ENCODE results near the gene ATP6V1C2.

Gene ATP6V1C2, protein sequence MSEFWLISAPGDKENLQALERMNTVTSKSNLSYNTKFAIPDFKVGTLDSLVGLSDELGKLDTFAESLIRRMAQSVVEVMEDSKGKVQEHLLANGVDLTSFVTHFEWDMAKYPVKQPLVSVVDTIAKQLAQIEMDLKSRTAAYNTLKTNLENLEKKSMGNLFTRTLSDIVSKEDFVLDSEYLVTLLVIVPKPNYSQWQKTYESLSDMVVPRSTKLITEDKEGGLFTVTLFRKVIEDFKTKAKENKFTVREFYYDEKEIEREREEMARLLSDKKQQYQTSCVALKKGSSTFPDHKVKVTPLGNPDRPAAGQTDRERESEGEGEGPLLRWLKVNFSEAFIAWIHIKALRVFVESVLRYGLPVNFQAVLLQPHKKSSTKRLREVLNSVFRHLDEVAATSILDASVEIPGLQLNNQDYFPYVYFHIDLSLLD

DNA sequence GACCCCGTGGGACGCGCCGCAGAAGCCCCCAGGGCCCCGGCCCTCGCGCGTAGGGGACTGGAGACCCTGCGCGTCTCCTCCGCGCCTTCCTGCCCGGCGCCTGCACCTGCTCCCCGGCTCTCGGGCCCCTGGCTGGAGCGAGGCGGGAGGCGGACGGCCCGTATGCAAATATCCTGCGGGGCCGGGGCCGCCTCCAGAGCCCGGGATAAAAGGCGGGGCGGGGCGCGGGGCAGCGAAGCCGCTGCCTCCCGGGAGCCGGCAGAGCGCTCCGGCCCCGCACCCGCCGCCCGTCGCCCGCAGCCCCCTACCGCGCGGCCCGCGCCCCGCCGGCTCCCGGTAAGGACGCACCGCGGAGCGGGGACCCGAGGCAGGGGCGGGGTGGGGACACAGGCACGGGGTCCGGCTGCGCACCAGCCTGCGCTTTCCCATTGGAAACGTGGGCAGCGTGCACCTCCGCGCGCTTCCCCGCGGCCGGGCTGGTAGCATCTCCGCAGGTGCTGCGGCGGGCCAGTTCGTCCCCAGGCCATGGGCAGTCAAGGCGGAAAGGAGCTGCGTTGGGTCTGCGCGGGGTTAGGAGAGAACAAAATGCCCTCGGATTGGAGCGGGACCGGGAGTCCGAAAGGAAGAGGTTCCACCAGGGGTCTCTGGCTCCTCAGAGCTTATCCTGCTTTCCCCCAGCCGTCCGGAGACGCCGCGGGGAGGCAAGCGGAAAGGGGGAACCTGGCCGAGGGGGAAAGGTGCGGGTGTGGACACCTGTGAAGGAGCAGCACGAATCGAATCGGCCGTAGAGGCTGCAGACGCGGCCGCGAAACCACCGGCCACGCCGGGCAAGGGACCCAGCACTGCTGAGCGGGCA is at the start of gene ATP6V1C2:
Gene ATP6V1C2 (plus strand): TSS at position 235 of the 856 bp plus-strand sequence. CDS start 1,220 bp downstream, outside the sequence.
- DNase-seq: no peak

DNA sequence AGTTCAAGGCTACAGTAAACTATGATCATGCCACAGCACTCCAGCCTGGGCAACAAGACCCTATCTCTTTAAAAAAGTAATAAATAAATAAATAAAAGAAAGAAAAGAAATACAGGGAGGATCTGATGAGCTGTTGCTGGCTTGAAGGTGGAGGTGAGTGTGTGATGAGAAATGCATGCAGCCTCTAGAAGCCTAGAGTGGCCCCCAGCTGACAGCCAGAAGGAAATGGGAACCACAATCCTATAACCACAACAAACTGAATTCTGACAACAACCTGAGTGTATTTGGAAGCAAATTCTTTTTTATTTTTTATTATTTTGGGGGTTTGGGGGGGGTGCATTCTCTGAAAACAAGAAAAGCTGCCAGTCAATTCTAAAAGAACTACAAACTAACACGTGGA is 46.3 kb upstream of the ATP6V1C2 start:
- no peak for DNase-seq

DNA sequence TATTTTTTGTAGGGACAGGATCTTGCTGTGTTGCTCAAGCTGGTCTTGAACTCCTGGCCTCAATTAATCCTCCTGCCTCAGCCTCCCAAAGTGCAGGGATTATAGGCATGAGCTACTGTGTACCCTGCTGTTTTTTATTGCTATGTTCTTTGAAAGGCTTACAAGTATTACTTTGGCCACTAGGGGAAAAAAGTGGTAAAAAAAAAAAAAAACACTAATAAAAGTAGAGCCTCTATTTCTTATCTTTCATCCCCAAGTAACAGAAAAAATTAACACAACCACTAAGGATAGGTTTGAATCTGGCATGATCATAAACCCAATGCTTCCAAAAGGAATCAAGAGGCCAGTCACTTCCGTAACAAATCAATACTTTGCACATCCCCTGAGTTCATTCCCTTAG is 43.2 kb upstream of the ATP6V1C2 start:
- no peak for DNase-seq

DNA sequence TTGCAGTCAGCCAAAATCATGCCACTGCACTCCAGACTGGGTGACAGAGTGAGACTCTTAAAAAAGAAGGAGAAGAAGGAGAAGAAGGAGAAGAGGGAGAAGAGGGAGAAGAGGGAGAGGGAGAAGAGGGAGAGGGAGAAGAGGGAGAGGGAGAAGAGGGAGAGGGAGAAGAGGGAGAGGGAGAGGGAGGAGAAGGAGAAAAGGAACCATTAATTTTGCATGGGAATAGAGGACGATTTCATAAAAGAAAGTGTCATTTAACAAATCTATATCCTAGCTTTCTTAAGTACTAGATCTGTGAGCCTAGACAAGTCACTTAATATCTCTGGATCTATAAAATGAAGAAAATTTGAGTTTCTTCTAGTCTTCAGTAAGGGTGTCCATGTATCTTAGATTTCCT is 41.2 kb upstream of the ATP6V1C2 start:
- no peak for DNase-seq

DNA sequence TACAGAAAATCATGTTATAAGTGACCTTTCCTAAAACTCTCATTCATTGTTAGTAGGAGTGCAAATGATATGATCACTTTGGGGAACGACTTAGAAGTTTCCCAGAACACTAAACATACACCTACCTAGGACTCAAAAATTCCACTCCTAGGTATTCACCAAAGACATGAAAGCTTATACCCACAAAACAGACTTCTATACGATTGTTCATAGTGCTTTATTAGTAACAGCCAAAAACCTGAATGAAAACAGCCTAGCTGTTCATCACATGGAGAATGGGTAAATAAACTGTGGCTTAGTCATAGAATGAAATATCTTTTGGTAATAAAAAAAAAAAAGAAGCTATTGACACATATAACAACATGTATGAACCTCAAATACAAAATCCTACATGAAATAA is 40.5 kb upstream of the ATP6V1C2 start:
- DNase-seq: no peak

DNA sequence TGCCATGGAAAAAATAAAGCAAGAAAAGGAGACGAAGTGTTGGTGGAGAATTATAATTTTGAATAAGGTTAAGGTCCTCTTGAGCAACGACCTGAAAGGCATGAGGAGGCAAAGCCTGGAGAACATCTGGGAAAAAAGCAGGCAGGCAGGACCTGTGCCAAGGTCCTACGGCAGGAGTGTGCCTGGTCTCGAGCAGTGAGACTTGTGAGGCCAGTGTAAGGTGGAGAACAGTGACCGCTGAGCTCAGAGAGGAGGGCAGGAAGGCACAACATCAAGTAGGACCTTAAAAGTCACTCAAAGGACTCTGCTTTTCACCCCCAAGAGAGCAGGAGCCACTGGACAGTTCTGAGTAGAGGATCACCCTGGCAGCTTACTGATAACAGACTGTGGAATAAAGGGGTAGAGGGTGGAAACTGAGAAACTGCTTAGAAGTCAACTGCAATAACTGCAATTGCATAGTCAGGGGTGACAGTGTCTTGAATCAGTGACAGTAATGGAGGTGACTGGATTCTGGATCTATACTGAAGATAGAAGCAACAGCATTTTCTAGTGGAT is 35.2 kb upstream of the ATP6V1C2 start:
- no peak for DNase-seq

DNA sequence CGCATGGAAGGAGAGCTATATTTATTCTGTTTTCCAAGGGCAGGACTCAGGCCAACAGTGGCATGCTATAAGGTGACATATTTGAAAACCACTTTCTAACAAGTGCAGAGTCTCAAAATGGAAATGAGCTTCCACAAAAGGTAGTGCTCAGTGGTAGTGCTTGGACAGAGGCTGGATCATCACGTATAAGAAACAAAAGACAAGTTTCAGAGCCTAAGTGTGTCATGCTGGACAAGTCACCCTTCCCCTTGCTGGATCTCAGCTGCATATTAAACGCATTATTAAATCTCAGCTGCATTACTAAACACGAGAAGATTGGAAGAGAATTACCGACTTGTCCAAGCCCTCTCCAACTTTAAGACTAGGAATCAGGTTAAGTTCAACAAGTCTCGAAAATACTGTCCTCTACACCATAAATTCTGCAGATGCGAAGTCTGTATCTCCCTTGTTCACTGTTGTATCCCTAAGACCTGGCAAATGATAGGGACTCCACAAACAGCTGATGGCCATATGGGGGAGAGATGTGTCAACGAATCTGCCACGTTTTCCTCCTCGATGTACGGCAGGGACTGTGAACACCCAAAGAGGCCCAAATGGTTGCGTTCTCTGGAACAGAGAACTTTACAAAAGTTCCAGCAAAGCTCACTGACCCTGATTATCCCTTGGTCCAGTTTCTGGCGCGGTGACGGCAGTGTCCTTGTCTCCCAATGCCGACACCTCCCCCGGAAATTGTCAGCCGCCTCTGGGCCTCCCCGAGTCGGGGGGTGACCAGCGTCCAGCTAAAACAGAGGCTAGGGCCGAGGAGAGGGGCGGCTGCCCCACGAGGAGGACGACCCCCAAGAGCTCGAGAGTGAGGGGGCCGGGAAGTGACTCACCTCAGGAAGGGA is 32.3 kb upstream of the ATP6V1C2 start:
- DNase-seq: no peak

DNA sequence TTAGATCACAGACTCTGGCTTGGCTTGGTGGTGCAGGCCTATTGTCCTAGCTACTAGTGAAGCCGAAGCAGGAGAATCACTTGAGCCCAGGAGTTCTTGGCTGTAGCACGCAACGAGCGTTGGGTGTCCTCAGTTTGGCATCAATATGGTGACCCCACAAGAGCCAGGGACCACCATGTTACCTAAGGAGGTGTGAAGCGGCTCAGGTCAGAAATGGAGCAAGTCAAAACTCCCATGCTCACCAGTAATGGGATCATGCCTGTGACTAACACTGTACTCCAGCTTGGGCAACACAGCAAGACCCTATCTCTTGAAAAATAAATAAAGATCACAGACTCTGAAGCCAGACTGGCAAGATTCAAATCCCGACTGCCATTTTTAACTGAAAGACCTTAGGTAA is 29.9 kb upstream of the ATP6V1C2 start:
- no peak for DNase-seq

DNA sequence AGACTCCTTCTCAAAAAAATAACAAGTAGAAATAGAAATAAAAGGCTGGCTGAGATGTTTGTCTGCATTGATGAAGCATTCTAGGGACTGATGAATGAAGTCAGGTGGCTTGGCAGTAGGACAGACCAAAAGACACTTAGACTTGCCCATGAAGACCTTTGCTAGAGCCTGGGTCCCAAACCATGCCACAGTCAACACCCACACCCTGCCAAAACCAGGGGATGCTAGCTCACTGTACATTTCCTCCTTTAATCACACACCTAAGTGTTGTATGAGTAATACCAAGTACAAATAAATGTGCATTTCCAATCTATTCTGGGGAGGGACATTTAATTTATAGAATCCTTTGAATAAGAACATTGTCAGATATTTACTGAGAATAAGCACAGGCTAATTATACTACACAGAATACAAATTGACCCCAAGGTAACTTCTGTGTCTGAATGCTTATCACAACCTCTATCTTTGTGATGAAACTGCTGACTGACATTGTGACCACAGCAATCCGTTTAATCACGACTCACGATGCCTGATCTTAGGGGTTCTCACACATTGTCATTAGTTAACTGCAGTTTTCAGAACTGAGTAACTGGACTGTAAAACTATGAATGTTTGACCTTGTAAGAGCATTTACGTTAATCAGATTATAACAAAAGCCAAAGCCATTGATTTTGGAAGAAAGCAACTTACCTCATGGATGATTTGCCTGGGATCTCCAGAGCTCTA is 21.2 kb upstream of the ATP6V1C2 start:
- no peak for DNase-seq

DNA sequence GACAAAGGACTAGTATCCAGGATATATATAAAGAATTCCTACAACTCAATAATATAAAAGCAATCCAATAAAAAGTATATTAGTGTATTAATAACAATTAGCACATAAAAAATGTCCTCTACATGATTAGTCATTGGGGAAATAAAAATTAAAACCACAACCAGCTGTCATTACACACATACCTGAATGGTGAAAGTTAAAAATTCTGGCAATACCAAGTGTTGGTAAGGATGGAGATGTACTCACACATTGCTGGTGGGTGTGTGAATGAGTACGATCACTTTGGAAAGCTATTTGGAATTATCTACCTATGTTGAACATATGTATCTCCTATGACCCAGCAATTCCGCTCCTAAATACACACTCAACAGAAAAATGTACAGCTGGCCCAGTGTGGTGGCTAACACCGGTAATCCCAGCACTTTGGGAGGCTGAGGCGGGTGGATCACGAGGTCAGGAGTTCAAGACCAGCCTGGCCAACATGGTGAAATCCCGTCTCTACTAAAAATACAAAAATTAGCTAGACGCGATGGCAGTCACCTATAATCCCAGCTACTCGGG is 17.3 kb upstream of the ATP6V1C2 start:
- DNase-seq: no peak

DNA sequence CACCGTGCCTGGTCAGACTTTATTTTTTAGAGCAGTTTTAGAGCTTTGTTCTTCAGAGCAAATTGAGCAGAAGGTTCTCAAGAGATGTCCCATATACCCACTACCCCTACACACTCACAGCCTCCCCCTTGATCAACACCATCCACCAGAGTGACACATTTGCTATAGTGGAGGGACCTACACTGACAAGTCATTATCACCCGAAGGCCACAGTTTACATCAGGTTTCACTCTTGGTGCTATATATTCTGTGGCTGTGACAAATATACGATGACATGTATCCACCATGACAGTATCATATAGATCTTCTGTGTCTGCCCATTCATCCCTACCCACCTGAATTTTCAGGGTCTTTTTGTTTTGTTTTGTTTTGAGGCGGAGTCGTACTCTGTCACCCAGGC is 15.4 kb upstream of the ATP6V1C2 start:
- DNase-seq: no peak

DNA sequence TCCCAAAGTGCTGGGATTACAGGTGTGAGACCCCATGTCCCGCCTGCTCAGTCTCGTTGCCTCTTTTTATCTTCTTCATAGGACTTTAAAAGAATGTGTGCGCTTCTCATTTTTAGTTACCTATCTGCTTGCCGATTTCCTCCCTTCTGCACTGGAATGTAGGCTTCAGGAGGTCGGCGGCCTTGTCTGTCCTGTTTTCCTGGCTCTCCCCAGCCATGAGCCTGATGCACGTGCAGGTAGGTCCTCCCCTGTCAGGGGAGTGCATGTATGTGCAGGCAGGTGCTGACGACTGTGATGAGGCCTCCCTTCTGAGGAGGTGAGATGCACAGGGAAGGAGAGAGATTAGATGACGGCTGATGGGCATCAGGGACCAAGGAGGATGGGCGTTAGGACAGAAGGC is 13.6 kb upstream of the ATP6V1C2 start:
- DNase-seq: no peak

DNA sequence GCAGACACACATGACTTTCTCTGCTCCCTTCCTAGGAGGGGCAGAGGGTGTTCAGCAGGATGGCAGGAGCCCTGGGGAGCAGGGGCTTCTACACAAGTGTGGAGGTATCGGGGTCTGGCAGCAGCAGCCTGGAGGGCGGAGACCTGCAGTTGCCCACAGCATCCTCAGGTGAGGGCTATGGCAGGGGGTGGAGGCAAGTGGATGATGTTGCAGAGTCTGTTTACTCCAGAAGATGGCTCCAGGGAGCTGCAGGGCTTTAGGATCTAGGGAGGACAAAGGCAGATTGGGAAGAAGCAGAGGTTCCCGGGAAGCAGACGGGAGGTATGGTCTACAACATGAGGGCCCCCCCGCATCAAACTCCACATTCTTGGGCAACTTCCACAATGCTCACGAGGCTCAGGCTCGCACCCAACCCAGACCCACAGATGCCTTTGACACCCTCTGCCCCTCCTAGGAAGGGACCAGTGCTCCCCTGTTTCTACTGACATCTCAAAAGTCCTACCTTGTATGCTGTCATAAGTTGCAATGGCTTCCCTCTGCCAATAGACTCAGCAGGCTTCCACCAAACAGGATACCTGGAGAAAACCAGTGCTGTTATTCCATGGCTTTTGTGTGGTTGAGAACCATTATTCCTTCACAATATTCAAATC is 12.0 kb upstream of the ATP6V1C2 start:
- DNase-seq: no peak

DNA sequence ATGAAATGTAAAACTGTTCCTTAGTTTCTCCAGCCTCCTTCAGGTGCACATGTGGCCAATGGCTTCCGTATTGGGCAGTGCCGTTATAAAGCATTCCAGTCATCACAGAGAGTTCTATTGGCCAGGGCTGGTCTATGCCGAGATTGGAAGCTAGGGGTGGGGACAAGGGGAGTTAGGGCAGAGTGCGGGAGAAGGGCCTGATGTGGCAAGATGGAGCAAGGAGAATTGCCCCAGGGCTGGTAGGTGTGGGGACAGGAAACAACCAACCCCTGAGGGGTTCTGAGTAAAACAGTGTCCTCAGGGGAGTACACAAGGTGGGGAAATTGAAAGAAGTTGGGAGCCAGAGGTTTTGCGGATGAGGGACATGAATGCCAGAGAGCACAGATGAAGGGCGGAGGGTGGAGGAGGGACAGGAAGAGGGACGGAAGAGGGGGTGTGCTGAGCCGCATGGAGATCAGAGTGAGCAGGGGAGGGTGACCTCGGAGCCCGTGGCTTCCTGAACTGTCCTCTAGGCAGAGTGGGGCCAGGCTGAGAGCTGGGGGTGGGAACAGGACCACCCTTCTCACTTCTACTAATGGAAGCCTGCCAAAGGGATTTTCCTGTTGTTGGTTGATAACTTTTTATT is 9.1 kb upstream of the ATP6V1C2 start:
- no peak for DNase-seq

DNA sequence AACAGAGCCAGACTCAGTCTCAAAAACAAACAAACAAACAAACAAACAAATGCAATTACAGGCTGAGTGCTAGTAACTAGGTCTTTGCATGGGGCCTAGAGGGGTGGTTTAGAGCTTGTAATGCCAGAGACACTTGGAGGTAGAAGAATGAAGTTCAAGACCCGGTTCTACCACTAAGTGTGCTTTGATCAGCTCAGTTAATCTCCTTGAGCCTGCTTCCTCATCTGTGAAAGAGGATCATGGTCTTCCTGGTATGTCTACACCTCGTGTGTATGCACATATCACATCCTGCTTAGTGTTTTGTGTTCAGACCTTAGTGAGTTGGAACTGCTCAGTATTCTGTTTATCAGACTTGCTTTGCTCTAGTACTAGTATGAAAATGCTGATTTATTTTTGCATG is 4.8 kb upstream of the ATP6V1C2 start:
- DNase-seq: no peak

DNA sequence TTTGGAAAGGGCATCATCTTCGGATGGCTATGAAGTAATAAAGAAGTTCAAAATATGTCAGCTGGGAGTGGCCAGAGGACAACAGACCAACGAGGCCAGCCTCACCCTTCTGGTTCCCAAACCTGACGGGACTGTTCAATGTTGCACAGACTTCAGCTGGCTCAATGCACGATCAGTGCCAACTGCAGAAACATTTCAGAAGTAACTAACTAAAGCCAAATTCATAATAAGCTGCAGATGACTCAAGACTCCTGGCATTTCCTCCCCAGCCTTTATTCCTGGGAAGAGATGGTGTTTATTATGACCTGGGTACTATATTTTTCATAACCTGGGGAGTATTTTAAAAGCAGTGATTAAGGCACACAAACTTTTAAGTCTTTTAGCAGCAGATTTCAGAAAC is 3.8 kb upstream of the ATP6V1C2 start:
- DNase-seq: no peak

DNA sequence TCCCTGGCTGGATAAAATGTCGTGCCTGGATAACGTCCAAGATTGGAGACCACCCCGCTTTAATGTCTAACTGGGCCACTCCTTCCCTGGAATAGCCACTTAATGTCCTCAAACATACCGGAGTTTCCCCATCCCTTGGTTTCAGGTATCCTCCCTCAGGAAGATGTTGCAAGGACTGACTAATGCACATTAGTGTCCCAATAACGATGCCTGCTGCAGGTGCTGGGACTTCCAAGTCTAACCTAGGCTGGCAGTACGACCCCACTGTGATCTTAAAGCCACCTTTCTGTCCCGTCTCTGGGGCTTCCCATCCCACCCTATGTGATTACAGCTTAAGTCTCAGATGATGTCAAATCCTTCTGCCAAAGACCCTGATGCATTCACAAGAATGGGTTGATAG is 1.1 kb upstream of the ATP6V1C2 start:
- no peak for DNase-seq

DNA sequence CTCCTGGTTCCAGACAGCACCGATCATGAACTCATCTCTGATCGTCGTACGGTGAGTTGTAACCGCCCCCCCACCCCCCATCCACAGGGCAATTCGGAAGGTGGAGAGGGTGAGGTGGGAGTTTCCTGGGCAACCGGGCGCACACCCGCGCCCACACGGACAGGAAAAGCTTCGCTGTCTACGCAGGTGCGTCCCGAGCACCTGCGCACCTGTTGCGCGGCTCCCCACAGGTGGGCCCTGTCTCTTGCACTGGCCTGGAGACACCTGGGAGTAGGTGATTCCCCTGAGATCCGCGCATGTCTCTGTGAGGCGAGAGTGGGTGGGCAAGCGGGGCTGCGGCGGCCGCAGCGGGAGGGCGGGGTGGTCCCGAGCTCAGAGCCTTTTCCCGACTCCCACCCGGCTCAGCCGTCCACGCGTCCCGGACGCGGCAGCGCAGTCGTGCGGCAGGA is 459 bp upstream of the ATP6V1C2 start:
- peak; percentile 13 for DNase-seq

DNA sequence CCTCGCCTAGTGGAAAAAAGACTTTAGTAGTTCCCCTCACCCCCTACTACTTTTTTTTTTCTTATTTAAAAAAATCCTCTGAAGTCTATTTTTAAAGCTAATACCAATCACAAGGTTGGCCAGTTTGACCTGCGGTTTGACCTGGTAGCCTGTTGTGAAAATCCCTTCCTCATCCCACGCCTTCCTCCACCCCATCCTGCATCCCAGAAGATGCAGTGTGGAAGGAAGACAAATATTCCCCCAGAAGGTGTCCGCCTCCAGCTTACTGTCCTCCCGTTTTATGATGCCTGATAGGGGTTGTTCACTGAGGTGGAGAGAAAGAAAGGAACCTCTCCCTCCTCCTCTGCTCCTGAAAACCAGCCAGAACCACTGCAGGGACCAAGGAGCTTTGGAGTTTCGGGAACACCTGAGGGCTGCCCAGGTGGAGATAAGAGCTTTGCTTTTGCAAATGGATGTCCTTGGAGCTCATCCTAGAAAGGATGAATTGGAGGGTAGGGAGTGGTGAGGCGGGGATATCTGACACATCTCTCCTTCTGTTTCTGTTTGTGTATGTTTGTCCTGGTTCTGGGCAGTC is 909 bp downstream of the ATP6V1C2 start:
- no peak for DNase-seq

DNA sequence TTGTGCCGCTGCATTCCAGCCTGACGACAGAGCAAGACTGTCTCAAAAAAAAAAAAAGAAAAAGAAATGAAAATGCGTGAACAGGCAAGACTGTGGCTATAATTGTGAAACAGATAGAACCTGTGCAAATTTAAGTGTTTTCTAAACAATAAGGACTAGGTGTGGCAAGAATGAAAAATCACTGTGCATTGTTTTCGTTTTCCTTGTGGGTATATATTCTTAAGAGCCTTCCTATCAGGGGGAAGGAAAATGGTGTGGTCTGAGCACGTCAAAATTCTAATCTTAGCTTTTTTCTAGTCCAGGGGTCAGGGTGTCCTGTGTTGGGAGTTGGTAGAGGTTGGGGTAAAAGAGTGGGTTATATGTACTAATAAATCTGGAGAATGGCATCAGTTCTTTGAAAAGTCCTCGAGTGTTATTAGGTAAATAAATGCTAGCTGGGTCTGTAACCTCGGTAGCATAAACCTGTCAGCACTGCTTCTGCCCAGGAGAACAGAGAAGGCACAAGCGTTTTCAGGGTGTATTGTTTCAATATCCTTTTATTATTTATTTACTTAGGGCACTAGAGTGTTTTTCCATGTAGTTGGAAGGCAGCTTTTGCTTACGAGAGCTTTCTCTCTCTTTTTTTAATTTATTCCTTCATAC is 11.6 kb downstream of the ATP6V1C2 start:
- no peak for DNase-seq

All from CD4-positive, alpha-beta T cell treated with Interferon gamma for 1 hour (primary cell).